HG02884 (cell line): ENCODE data around the gene PCCA.

Experiments
- ATAC-seq: cut with Tn5 transposase; IDR thresholded peaks from one replicate; pipeline ENCODE4 v1.9.1; 2021; ENCODE audit warnings: mild to moderate bottlenecking, moderate library complexity; ENCODE audit not compliant: unreplicated experiment

PCCA gene

GRCh38 chr13:100397627-100398026, 308.7 kb downstream of the PCCA start:
- no peak for ATAC-seq

- no peak for ATAC-seq
These were observed 309.5 kb downstream of the PCCA start for GRCh38 chr13:100398360-100398759.

- ATAC-seq, result no peak
These were observed 310.6 kb downstream of the PCCA start for GRCh38 chr13:100399455-100399854.

GRCh38 chr13:100403675-100404074, 314.8 kb downstream of the PCCA start:
- ATAC-seq, result no peak

- ATAC-seq, result no peak
These were observed 320.2 kb downstream of the PCCA start for GRCh38 chr13:100409132-100409531.

- no peak for ATAC-seq
These were observed 334.5 kb downstream of the PCCA start for GRCh38 chr13:100423375-100423774.

GRCh38 chr13:100428986-100429385, 340.1 kb downstream of the PCCA start:
- no peak for ATAC-seq

- ATAC-seq, result no peak
These were observed 343.7 kb downstream of the PCCA start for GRCh38 chr13:100432611-100433010.

- peak; percentile 34 for ATAC-seq
These were observed 344.6 kb downstream of the PCCA start for GRCh38 chr13:100433475-100433874.

GRCh38 chr13:100434010-100434763, 345.3 kb downstream of the PCCA start:
- peak; percentile 93 for ATAC-seq

GRCh38 chr13:100436099-100436498, 347.2 kb downstream of the PCCA start:
- no peak for ATAC-seq

GRCh38 chr13:100438059-100438788, 349.3 kb downstream of the PCCA start:
- ATAC-seq, result no peak

- no peak for ATAC-seq
These were observed 350.5 kb downstream of the PCCA start for GRCh38 chr13:100439247-100439970.

GRCh38 chr13:100440751-100441425, 352.0 kb downstream of the PCCA start:
- no peak for ATAC-seq

GRCh38 chr13:100442095-100442832, 353.4 kb downstream of the PCCA start:
- ATAC-seq, result no peak

- ATAC-seq, result no peak
These were observed 354.5 kb downstream of the PCCA start for GRCh38 chr13:100443278-100443997.

- no peak for ATAC-seq
These were observed 355.1 kb downstream of the PCCA start for GRCh38 chr13:100443998-100444328.

- ATAC-seq, result no peak
These were observed 358.9 kb downstream of the PCCA start for GRCh38 chr13:100447831-100448230.

- ATAC-seq, result no peak
These were observed 363.0 kb downstream of the PCCA start for GRCh38 chr13:100451923-100452322.

- no peak for ATAC-seq
These were observed 366.0 kb downstream of the PCCA start for GRCh38 chr13:100454876-100455275.
